Ascending aorta (tissue), 2 donors: ENCODE measurements around the gene CANT1. TPM values are rescaled to one million over a fixed set of nuclear protein-coding genes. Genes with fewer than 3 reads are reported as not detected.

Experiments used
- DNase-seq, 2 donors: peaks; one replicate each; pipeline ENCODE4 v3.0.0-alpha.2; 2019; ENCODE audit warnings: low spot score in 2 of 2
- H3K27ac ChIP-seq, 2 donors: fragments of 200-600 bp; sonication (generic); one replicate each; pipeline ENCODE4 v1.5.1; 2016 to 2017; ENCODE audit warnings: mild to moderate bottlenecking in 1 of 2
- H3K27me3 ChIP-seq: fragments of 200-600 bp; sonication (generic); one replicate; pipeline ENCODE4 v1.5.1; 2017
- H3K36me3 ChIP-seq, 2 donors: fragments of 200-600 bp; sonication (generic); one replicate each; pipeline ENCODE4 v1.5.1; 2016
- H3K4me1 ChIP-seq, 2 donors: fragments of 200-600 bp; sonication (generic); one replicate each; pipeline ENCODE4 v1.5.1; 2016 to 2017; ENCODE audit warnings: mild to moderate bottlenecking in 1 of 2
- H3K4me3 ChIP-seq, 2 donors: fragments of 200-600 bp; sonication (generic); one replicate each; pipeline ENCODE4 v1.5.1; 2016 to 2017; ENCODE audit warnings: mild to moderate bottlenecking in 1 of 2
- H3K9me3 ChIP-seq, 2 donors: fragments of 200-600 bp; sonication (generic); one replicate each; pipeline ENCODE4 v1.5.1; 2016
- CTCF ChIP-seq, 3 experiments: fragments of 200-600 bp in 2 of 3; fragments of 450-650 bp in 1 of 3; sonication (generic) in 2 of 3; IDR thresholded peaks; one replicate each; pipeline ENCODE4 v1.5.1; 2016 to 2019; ENCODE audit warnings: antibody characterized with exemption in 3 of 3, mild to moderate bottlenecking in 1 of 3, moderate library complexity in 1 of 3
- intact Hi-C: fragments of 100-400 bp; cut with DNase I; formaldehyde crosslinking; loops from one replicate; pipeline ENCODE4 v1.15.1; 2023
- total RNA-seq: library from RNA; depleted of rRNA; stranded (reverse); fragments of >200 nt; gene quantifications from one replicate; pipeline ENCODE4 v1.1.0, GENCODE V29; 2016

The CANT1 gene
- total RNA-seq, 1 donor from 2014 or later = 67.2 TPM

DNA sequence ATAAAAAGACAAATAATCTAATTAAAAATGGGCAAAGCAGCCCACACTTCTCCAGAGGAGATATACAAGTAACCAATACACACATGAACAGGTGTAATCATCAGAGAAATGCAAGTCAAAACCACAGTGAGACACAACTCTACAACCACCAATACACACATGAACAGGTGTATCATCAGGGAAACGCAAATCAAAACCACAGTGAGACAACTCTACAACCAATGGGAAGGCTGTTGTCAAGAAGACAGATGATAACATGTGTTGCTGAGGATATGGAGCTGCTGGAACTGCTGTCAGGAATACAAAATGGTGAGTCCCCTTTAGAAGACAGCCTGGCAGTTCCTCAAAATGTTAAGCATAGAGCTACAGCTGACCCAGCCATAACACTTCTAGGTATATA is 42.6 kb upstream of the CANT1 start:
- H3K36me3 ChIP-seq = peaks cover 6 to 39% of the 10 kb centered on the region in 2 donors
- DNase-seq = no peak
- intact Hi-C loops = no loop called here
- peaks cover 0 to 8% of the 10 kb centered on the region in 2 donors for H3K9me3 ChIP-seq
- H3K4me3 ChIP-seq = no peak overlapping the region
- no peaks in the 10 kb centered on the region for H3K27me3 ChIP-seq
- H3K27ac ChIP-seq = peak overlapping the region in 1 of 2 donors; percentile 33
- no peak for TF ChIP-seq CTCF (IDR thresholded peaks at IDR 0.05)
- H3K4me1 ChIP-seq = peaks cover 3 to 35% of the 10 kb centered on the region in 2 donors

DNA sequence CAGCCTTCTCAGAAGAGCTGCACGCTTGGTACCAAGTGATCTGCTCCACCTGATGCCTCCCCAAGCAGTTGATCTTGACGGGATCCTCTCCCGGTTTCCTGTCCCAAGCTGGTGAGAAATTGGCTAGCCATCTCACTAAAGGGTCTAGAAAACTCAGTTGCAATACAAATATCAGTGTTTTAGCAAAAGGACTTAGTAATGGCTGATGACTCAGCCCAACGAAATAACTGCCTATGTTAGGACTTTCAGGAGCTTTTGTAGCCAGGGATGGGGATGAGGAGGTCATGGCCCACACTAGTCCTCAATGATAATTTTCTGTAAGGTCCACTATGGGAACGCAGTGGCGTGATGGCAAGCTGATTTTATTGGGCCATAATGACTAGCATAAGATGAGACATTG is 41.7 kb upstream of the CANT1 start:
- no peak for DNase-seq
- Histone ChIP-seq H3K36me3 (peaks cover 6 to 40% of the 10 kb centered on the region in 2 donors), H3K4me1 (peaks cover 8 to 40% of the 10 kb centered on the region in 2 donors), H3K4me3 (no peak overlapping the region), H3K27ac (peak overlapping the region in 1 of 2 donors; percentile 10), H3K9me3 (peaks cover 0 to 8% of the 10 kb centered on the region in 2 donors), H3K27me3 (no peaks in the 10 kb centered on the region)
- intact Hi-C loops = no loop called here
- no peak for TF ChIP-seq CTCF (IDR thresholded peaks at IDR 0.05)

GRCh38 chr17:79050551-79050950 is 41.0 kb upstream of the CANT1 start:
- intact Hi-C loops = no loop called here
- H3K9me3 ChIP-seq = peaks cover 0 to 8% of the 10 kb centered on the region in 2 donors
- H3K27ac ChIP-seq = no peak overlapping the region
- no peak for DNase-seq
- no peaks in the 10 kb centered on the region for H3K27me3 ChIP-seq
- H3K36me3 ChIP-seq = peaks cover 6 to 40% of the 10 kb centered on the region in 2 donors
- H3K4me3 ChIP-seq = no peak overlapping the region
- H3K4me1 ChIP-seq = peaks cover 13 to 39% of the 10 kb centered on the region in 2 donors
- TF ChIP-seq CTCF (IDR thresholded peaks at IDR 0.05) = no peak

DNA sequence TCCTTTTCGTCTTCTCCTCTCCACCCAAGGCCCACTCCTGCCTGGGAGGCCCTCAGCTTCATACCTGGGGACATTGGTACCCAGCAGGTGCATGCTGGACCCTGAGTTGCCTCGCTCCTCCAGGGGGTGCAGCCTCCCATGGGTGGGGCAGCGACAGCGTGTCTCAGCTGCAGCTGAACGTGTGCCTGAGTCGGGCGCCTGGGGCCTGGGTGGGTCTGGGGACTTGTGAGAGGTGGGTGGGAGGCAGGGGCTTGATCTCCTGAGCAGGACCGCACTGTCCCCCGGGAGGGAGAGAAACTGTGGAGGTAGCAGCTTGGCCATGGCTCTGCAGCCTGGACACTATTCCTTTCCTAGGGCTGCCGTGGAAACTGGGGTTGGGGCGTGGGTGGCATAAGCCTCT is 40.3 kb upstream of the CANT1 start:
- Histone ChIP-seq H3K36me3 (peaks cover 6 to 41% of the 10 kb centered on the region in 2 donors), H3K4me1 (peaks cover 13 to 35% of the 10 kb centered on the region in 2 donors), H3K9me3 (peaks cover 0 to 8% of the 10 kb centered on the region in 2 donors), H3K4me3 (no peak overlapping the region), H3K27me3 (no peaks in the 10 kb centered on the region), H3K27ac (no peak overlapping the region)
- TF ChIP-seq CTCF (IDR thresholded peaks at IDR 0.05) = no peak
- no peak for DNase-seq
- intact Hi-C loops = no loop called here

DNA sequence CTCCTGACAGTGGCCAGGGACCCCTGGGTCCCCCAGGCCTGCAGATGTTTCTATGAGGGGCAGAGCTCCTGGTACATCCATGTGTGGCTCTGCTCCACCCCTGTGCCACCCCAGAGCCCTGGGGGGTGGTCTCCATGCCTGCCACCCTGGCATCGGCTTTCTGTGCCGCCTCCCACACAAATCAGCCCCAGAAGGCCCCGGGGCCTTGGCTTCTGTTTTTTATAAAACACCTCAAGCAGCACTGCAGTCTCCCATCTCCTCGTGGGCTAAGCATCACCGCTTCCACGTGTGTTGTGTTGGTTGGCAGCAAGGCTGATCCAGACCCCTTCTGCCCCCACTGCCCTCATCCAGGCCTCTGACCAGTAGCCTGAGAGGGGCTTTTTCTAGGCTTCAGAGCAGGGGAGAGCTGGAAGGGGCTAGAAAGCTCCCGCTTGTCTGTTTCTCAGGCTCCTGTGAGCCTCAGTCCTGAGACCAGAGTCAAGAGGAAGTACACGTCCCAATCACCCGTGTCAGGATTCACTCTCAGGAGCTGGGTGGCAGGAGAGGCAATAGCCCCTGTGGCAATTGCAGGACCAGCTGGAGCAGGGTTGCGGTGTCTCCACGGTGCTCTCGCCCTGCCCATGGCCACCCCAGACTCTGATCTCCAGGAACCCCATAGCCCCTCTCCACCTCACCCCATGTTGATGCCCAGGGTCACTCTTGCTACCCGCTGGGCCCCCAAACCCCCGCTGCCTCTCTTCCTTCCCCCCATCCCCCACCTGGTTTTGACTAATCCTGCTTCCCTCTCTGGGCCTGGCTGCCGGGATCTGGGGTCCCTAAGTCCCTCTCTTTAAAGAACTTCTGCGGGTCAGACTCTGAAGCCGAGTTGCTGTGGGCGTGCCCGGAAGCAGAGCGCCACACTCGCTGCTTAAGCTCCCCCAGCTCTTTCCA is 39.5 kb upstream of the CANT1 start:
- Histone ChIP-seq H3K4me1 (peaks cover 13 to 28% of the 10 kb centered on the region in 2 donors), H3K4me3 (no peak overlapping the region), H3K27me3 (no peaks in the 10 kb centered on the region), H3K36me3 (peaks cover 9 to 49% of the 10 kb centered on the region in 2 donors), H3K27ac (peak overlapping the region in 1 of 2 donors; percentile 22), H3K9me3 (peaks cover 0 to 7% of the 10 kb centered on the region in 2 donors)
- intact Hi-C loops = no loop called here
- TF ChIP-seq CTCF (IDR thresholded peaks at IDR 0.05) = no peak
- DNase-seq = no peak
